K562 treated with DMSO at 1 percent for 4 hours (cell line): ENCODE measurements around the gene BTBD17. TPM values are rescaled to one million over a fixed set of nuclear protein-coding genes. Genes with fewer than 3 reads are reported as not detected.

Source experiments
- total RNA-seq: library from RNA; unstranded; fragments of 300-600 nt; gene quantifications from 2 replicates; pipeline ENCODE4 v1.2.3, GENCODE V29; 2022; ENCODE audit not compliant: insufficient read depth

BTBD17 gene
- total RNA-seq, result not detected in 2 replicates

DNA sequence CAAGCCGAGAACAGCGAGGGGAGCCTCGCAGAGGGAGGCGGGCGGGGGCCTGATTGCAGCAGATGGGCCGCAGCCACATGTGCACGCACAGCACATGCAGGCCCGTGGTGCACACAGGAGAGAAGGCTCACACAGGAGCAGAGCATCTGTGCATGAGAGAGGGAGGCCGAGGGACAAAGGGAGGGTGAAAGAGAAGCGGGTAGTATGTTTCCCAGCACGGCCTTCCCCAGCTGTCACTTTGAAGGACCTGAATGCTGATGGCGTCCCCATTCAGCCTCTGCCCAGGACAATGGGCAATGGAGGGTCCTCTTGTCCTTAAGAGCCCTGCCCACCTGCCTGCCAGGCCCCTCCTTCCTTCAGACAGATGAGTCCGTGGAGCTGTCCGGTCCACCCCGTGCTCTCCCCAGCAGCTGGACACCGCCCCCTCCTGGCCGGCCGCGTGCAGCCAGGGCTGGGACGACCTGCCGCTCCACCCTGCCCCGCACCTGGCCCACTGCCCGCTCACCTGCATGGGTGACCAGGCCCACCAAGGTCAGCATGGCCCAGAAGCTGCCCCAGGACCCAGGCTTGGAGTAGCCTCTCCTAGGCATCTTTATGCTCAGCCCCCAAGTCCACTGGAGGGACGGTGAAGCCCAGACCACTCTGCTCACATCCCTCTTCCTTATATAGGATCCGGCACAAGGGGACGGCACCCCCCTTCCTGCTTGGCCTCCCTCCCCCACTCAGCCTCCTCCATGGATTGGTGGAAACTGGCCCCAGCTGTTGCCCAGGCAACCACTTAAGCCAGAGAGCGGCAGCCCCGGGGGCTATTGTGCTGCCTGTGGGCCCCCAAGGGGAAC, at the start of gene BTBD17:
BTBD17 (minus strand) TSS at position 639 of the 839 bp plus-strand sequence; CDS start at position 590, 49 bp downstream.

GRCh38 chr17:74367206-74367605, 5.5 kb upstream of the BTBD17 start, which contains the start of gene GPR142:
Gene GPR142 (plus strand): TSS chr17:74367506. CDS start chr17:74369541, 2,035 bp downstream.

GRCh38 chr17:74325743-74326379, 35.8 kb downstream of the BTBD17 start, which contains the start of gene KIF19:
Gene KIF19 (plus strand): TSS chr17:74326226. CDS start chr17:74326350, 124 bp downstream.

Other genes starting within 250 kb of the BTBD17 start
- 2,000 and 2,045 TPM in 2 replicates for gene RPL38, start 158.2 kb downstream of the BTBD17 start, total RNA-seq
- gene TTYH2, start 148.3 kb downstream of the BTBD17 start, total RNA-seq, result 1.2 and 1.3 TPM in 2 replicates
- not detected in 2 replicates for gene DNAI2, start 87.6 kb downstream of the BTBD17 start, total RNA-seq
- gene KIF19, start 35.6 kb downstream of the BTBD17 start, total RNA-seq, result not detected in 2 replicates
- not detected in 2 replicates for gene GPR142, start 5.6 kb upstream of the BTBD17 start, total RNA-seq
- gene GPRC5C, start 70.2 kb upstream of the BTBD17 start, total RNA-seq, result 6.6 and 15.4 TPM in 2 replicates
- 1.5 and 3.1 TPM in 2 replicates for gene CD300A, start 104.8 kb upstream of the BTBD17 start, total RNA-seq
- gene CD300LB, start 169.6 kb upstream of the BTBD17 start, total RNA-seq, result not detected in 2 replicates
- gene CD300C, start 184.2 kb upstream of the BTBD17 start, total RNA-seq, result not detected in 2 replicates
- not detected in 2 replicates for gene CD300H, start 205.6 kb upstream of the BTBD17 start, total RNA-seq
- gene CD300LD, start 230.4 kb upstream of the BTBD17 start, total RNA-seq, result not detected in 2 replicates